ENCODE data around the gene CACNB1.
A peak's percentile ranks its signal among the peaks of the same experiment; 100 is the strongest.

The CACNB1 gene

DNA sequence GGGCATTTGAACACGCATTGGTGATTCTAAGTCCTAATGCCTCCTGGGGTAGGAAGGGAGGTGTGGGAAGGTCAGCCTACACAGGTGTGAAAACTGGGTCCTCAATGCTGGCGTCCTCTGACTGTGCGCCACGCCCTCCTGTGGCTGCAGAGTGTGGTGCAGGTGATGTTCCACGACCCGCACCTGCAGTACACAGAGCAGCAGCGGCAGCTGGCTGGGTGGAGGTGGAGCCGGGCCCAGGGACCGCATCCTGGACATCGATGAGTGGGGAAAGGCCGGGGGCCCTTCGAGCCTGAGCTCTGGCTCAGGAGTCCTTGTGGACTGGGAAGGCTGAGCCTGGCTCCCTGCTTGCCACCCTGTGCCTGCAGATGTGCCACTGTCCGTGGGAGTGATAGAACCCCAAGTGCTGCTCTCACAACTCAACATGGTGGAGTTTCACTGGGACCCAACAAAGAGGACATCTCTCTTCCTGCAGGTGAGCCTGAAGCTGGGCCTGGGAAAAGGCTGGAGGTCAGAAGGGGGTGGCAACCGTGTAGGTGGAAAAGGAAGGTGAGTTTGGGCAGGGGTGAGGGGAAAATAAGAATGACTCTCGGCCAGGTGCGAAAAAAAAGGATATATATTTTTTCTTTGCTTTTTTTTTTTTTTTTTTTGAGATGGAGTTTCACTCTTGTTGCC is 42.3 kb upstream of the CACNB1 start:
- TF ChIP-seq, protein P1, sequence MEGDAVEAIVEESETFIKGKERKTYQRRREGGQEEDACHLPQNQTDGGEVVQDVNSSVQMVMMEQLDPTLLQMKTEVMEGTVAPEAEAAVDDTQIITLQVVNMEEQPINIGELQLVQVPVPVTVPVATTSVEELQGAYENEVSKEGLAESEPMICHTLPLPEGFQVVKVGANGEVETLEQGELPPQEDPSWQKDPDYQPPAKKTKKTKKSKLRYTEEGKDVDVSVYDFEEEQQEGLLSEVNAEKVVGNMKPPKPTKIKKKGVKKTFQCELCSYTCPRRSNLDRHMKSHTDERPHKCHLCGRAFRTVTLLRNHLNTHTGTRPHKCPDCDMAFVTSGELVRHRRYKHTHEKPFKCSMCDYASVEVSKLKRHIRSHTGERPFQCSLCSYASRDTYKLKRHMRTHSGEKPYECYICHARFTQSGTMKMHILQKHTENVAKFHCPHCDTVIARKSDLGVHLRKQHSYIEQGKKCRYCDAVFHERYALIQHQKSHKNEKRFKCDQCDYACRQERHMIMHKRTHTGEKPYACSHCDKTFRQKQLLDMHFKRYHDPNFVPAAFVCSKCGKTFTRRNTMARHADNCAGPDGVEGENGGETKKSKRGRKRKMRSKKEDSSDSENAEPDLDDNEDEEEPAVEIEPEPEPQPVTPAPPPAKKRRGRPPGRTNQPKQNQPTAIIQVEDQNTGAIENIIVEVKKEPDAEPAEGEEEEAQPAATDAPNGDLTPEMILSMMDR (IDR thresholded peaks at IDR 0.05; ENCODE audit: control insufficient read depth, extremely low read depth, insufficient read depth), result peak; percentile 43
- DNase-seq (ENCODE audit: low read depth), result no peak
- H3K4me3 ChIP-seq (ENCODE audit: low read depth, low read length), result no peak overlapping the region

DNA sequence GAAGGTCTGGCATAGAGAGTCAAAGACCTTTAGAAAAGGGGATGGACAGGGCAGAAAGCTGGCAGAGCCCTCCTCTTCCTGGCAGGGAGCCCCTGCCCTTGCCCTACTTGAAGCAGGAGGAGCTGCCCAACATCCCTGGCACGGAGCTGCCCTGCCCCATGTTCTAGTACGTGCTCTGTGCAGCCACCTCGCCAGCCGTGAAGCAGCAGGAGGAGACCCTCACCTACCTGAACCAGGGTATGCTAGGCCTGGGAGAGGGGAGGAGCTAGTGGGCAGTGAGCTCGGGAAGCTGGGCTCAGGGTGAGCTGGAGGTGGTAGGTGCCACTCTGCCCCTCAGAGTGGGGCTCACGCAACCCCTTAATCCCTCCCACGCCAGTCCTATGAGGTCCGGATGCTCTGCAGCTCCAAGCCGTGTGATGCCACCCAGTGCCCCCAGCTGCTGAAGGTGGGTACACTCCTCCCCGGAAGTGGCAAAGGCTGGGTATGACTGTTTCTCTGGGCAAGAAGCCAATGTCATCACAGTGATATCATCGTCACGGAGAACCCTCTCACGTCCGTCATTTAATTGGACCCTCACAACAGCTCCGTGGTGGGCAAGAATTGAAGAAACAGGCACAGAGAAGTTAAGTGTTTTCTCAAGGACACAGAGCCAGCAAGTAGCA is 41.0 kb upstream of the CACNB1 start:
- H3K4me3 ChIP-seq (ENCODE audit: low read depth, low read length), result no peak overlapping the region
- no peak for DNase-seq (ENCODE audit: low read depth)
- TF ChIP-seq, protein P1 (IDR thresholded peaks at IDR 0.05; ENCODE audit: control insufficient read depth, extremely low read depth, insufficient read depth), result no peak

DNA sequence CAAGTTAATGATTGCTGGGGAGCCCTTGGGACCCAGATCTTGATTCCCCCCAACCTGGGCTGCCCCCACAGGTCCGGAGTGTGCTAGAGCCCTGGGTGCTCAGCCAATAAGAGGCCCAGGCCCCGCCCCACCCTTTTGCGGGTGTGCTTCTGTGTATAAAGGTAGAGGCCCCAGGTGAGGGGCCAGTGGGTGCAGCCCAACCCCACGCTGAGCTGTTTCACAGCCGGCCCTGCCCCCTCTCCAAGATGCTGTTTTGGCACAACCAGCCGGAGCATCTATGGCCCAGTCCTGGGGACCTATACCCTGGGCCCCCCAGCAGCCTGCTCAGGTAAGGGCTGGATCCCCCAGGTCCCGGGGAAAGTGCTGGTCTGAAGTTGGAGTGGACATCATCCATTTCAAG is 40.1 kb upstream of the CACNB1 start:
- TF ChIP-seq, protein P1 (IDR thresholded peaks at IDR 0.05; ENCODE audit: control insufficient read depth, extremely low read depth, insufficient read depth), result no peak

GRCh38 chr17:39236981-39237441 is 39.5 kb upstream of the CACNB1 start:
- TF ChIP-seq, protein P1 (IDR thresholded peaks at IDR 0.05; ENCODE audit: control insufficient read depth, extremely low read depth, insufficient read depth), result no peak
- no peak for DNase-seq (ENCODE audit: low read depth)
- no peak overlapping the region for H3K4me3 ChIP-seq (ENCODE audit: low read depth, low read length)

More for the DNA sequence above, 40.1 kb upstream of the CACNB1 start:
- no peak overlapping the region for H3K4me3 ChIP-seq (ENCODE audit: low read depth, low read length)
- no peak for DNase-seq (ENCODE audit: low read depth)

GRCh38 chr17:39236450-39236927 is 39.0 kb upstream of the CACNB1 start:
- no peak overlapping the region for H3K4me3 ChIP-seq (ENCODE audit: low read depth, low read length)
- TF ChIP-seq, protein P1 (IDR thresholded peaks at IDR 0.05; ENCODE audit: control insufficient read depth, extremely low read depth, insufficient read depth), result no peak
- DNase-seq (ENCODE audit: low read depth), result no peak

GRCh38 chr17:39235555-39236449 is 38.3 kb upstream of the CACNB1 start:
- DNase-seq (ENCODE audit: low read depth), result peak; percentile 11
- H3K4me3 ChIP-seq (ENCODE audit: low read depth, low read length), result no peak overlapping the region
- TF ChIP-seq, protein P1 (IDR thresholded peaks at IDR 0.05; ENCODE audit: control insufficient read depth, extremely low read depth, insufficient read depth), result peak; percentile 76
